ENCODE results near the gene ATAD2B. TPM values are rescaled to one million over a fixed set of nuclear protein-coding genes. Genes with fewer than 3 reads are reported as not detected.

ATAD2B gene
- total RNA-seq, 1 donor from 2014 or later = 24.3 TPM

DNA sequence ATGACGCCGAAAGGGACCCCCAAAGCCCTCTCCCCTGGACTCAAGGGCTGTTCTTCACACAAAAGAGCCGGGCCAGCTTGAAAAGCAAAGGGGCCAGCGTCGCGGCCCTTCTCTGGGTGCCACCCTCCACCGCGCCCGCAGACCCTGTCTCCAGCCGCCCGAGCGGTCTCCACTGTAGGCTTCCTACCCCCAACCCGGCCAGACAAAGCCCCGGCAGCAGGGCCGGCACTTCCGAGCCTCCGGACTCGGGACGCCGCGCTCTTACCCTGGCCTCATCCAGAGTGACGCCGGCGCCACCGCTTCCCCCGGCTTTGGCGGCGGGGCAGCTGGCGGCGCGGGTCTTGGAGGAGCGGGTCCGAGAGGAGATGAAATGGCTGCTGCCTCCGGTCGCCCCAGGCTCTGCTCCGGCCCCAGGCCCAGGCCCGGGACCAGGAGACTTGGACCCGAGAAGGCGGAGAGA lies 603 bp downstream of the ATAD2B start:
- Mint-ChIP-seq H3K27ac (peak overlapping the region; percentile 100), H3K27me3 (peaks cover 2% of the 10 kb centered on the region), H3K9me3 (no peaks in the 10 kb centered on the region), H3K36me3 (ENCODE audit: low read depth) (peaks cover 5% of the 10 kb centered on the region), H3K4me3 (peak overlapping the region; percentile 91), H3K4me1 (peaks cover 28% of the 10 kb centered on the region)
- DNase-seq = no peak
- intact Hi-C loops (cut with micrococcal nuclease) = loop anchor here (1.0 to 5.0 kb wide), 3 partner anchors 34 to 431 kb away; no protein-coding TSS in a partner anchor

DNA sequence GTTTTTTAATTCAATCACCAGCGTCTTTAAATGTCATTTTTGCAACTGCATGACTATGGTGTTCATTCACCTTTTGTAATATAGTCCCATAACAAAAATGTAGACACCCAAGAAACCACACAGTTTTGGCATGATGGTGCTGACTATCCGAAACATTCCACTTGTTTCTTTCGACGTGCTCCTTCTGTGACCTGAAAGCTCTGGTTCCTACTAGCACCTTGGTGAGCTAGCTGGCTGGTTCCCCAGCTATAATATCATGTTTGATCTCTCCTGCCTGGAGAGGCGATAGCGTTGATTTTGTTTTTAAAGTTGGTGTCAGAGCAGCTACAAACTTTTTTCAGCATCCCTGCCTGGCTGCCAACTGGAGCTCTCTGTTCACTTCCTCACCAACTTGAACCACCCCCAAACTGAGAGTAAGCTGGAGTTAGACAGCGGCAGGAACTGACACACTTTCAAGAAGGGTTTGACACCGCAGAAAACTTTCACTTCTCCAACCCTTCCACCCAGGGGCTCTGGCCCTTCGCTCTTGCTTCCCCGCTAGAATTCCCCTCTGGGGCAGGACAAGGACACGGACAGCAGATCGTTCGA lies 1.1 kb downstream of the ATAD2B start:
- Mint-ChIP-seq H3K4me3 (peak overlapping the region; percentile 91), H3K4me1 (peaks cover 28% of the 10 kb centered on the region), H3K27ac (peak overlapping the region; percentile 100), H3K27me3 (peaks cover 2% of the 10 kb centered on the region), H3K36me3 (ENCODE audit: low read depth) (peaks cover 5% of the 10 kb centered on the region), H3K9me3 (no peaks in the 10 kb centered on the region)
- intact Hi-C loops (cut with micrococcal nuclease) = loop anchor here (1.0 to 5.0 kb wide), 3 partner anchors 33 to 432 kb away; no protein-coding TSS in a partner anchor
- peak; percentile 90 for DNase-seq

DNA sequence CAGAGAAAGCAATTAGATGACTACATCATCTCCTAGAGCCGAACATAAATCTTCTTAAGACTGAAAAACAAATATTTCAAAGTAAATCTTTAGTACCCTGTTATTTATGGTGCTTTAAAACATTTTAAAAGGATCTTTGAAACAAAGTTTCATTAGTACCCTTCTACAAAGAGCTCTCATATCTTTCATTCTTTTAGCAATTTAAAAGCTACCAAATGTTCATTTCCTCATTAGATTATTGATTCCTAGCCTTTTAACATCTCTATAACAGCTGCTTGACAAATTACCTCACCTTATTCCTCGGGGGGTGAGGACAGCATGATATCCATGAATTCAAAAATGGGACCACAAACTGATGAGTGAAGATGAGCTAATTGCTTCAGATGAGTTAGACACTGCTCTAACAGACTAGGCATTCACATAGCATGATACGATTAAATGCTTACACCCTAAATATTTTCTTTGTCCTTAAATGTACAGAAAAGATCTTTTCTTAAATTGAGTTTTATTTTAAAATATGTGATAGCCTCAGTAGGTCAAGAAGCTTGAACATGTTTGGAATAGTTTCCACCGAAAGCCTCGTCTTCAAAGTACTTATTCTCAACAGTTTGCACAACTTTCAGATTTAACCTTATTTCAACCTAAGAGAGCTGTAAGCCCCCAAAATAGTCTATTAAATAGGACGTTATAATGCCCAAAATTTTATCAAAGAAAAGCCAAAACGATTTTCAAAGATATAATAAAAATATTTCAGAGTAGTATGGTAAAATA lies 2.1 kb downstream of the ATAD2B start:
- DNase-seq = no peak
- H3K36me3 Mint-ChIP-seq (ENCODE audit: low read depth) = peaks cover 5% of the 10 kb centered on the region
- peaks cover 2% of the 10 kb centered on the region for H3K27me3 Mint-ChIP-seq
- H3K4me3 Mint-ChIP-seq = peak overlapping the region; percentile 91
- intact Hi-C loops (cut with micrococcal nuclease) = loop anchor here (5.0 kb wide), 2 partner anchors 32 to 433 kb away; no protein-coding TSS in a partner anchor
- no peak overlapping the region for H3K27ac Mint-ChIP-seq
- H3K9me3 Mint-ChIP-seq = no peaks in the 10 kb centered on the region
- peaks cover 28% of the 10 kb centered on the region for H3K4me1 Mint-ChIP-seq

DNA sequence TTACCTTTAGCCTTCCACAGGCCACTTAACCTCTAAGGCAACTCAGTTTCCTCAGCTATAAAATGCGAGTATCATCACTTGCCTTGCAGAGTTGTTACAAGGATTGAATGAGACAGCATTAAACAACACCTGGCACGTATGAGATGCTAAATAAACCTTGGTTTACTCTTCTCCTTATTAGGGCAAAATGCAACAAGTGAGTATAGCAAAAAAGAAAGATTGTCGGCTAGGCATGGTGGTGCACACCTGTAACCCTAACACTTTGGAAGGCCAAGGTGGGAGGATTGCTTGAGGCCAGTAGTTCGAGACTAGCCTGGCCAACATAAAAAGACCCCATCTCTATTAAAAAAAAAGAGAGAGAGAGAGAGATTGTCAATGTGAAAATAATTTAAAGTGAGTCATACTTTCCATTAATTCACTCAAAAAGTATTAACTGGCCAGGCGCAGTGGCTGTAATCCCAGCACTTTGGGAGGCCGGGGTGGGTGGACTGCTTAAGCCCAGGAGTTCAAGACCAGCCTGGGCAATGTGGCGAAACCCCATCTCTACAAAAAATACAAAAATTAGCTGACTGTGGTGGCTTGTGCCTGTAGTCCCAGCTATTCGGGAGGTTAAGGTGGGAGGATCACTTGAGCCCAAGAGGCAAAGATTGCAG lies 8.0 kb downstream of the ATAD2B start:
- intact Hi-C loops (cut with micrococcal nuclease) = no loop called here
- H3K9me3 Mint-ChIP-seq = no peaks in the 10 kb centered on the region
- peaks cover 1% of the 10 kb centered on the region for H3K36me3 Mint-ChIP-seq (ENCODE audit: low read depth)
- DNase-seq = no peak
- H3K4me3 Mint-ChIP-seq = no peak overlapping the region
- H3K27ac Mint-ChIP-seq = no peak overlapping the region
- H3K4me1 Mint-ChIP-seq = peaks cover 27% of the 10 kb centered on the region
- H3K27me3 Mint-ChIP-seq = no peaks in the 10 kb centered on the region

DNA sequence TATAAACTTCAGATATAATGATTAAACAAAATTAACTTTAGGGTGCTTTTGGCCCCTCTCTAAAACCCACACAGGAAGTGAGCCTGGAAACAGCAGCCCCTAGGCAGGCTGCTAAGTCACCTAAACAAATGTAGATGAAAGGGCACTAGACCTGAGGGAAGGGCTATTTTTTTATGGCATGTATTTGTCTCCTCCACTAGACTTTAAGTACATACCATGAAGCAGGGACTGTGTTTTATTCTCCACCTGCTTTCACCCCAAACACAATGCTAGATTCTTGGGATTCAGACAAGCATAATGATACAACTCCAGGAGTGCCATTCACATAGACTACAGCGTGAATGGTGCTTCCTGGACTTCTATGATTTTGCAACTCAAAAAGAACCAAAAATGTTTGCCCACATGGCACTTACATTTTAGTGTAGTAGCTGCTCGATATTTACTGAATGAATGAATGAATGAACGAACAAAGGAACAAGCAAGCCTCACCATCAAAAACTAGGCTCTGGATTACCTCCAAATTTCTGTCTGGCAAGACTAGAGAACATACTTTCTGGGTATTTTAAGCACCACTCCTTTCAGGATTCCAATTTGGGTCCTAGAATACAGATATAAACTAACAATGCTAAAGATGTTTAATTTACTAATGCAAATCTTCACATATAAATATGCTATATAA lies 10.1 kb downstream of the ATAD2B start:
- no peak for DNase-seq
- H3K27ac Mint-ChIP-seq = no peak overlapping the region
- peaks cover 3% of the 10 kb centered on the region for H3K36me3 Mint-ChIP-seq (ENCODE audit: low read depth)
- H3K27me3 Mint-ChIP-seq = no peaks in the 10 kb centered on the region
- intact Hi-C loops (cut with micrococcal nuclease) = no loop called here
- H3K9me3 Mint-ChIP-seq = no peaks in the 10 kb centered on the region
- peaks cover 28% of the 10 kb centered on the region for H3K4me1 Mint-ChIP-seq
- no peak overlapping the region for H3K4me3 Mint-ChIP-seq

DNA sequence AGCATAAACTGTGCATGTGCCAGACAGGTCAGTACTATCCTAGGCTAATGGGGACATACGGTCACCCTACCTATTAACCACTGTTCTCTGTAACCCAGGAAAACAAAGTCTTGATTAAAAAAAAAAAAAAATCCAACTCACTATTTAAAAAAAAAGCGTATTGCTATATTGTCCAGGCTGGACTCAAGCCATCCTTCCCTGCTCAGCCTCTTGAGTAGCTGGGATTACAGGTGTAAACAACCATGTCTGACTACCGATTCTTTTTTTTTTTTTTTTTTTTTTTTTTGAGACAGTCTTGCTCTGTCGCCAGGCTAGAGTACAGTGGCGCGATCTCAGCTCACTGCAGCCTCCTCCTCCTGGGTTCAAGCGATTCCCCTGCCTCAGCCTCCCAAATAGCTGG lies 11.6 kb downstream of the ATAD2B start:
- DNase-seq = no peak
- no peak overlapping the region for H3K27ac Mint-ChIP-seq
- H3K4me1 Mint-ChIP-seq = peaks cover 28% of the 10 kb centered on the region
- H3K4me3 Mint-ChIP-seq = no peak overlapping the region
- H3K9me3 Mint-ChIP-seq = no peaks in the 10 kb centered on the region
- H3K27me3 Mint-ChIP-seq = no peaks in the 10 kb centered on the region
- intact Hi-C loops (cut with micrococcal nuclease) = no loop called here
- H3K36me3 Mint-ChIP-seq (ENCODE audit: low read depth) = peaks cover 6% of the 10 kb centered on the region

DNA sequence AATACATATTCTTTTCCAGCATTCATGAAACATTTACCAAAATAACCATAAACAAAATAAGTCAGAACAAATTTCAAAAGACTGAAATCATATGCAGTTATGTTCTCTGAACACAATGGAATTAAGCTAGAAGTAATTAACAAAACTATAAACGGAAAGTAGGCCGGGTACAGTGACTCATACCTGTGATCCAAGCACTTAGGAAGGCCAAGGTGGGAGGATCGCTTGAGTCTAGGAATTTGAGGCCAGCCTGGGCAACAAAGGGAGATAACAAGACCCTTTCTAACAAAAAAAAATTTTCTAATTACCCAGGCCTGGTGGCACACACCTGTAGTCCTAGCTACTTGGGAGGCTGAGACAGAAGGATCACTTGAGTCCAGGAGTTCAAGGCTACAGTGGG lies 14.9 kb downstream of the ATAD2B start:
- Mint-ChIP-seq H3K9me3 (no peaks in the 10 kb centered on the region), H3K27me3 (no peaks in the 10 kb centered on the region), H3K36me3 (ENCODE audit: low read depth) (peaks cover 7% of the 10 kb centered on the region), H3K4me1 (peaks cover 21% of the 10 kb centered on the region), H3K4me3 (no peak overlapping the region), H3K27ac (no peak overlapping the region)
- DNase-seq = no peak
- intact Hi-C loops (cut with micrococcal nuclease) = no loop called here

DNA sequence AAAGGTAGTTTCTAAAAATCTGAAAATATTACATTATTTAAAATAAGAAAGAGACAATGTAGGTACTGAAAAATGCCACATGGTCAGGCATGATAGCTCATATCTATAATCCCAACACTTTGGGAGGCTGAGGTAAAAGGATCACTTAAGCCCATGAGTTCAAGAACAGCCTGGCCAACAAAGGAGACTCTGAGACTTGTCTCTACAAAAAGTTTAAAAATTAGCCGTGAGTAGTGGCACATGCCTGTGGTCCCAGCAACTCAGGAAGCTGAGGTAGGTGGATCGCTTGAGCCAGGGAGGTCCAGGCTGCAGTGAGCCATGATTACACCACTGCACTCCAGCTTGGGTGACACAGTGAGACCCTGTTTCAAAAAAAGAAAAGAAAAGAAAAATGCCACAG lies 21.8 kb downstream of the ATAD2B start:
- H3K36me3 Mint-ChIP-seq (ENCODE audit: low read depth) = peaks cover 1% of the 10 kb centered on the region
- H3K4me1 Mint-ChIP-seq = no peaks in the 10 kb centered on the region
- intact Hi-C loops (cut with micrococcal nuclease) = no loop called here
- no peak for DNase-seq
- no peaks in the 10 kb centered on the region for H3K9me3 Mint-ChIP-seq
- no peak overlapping the region for H3K27ac Mint-ChIP-seq
- H3K27me3 Mint-ChIP-seq = no peaks in the 10 kb centered on the region
- no peak overlapping the region for H3K4me3 Mint-ChIP-seq

DNA sequence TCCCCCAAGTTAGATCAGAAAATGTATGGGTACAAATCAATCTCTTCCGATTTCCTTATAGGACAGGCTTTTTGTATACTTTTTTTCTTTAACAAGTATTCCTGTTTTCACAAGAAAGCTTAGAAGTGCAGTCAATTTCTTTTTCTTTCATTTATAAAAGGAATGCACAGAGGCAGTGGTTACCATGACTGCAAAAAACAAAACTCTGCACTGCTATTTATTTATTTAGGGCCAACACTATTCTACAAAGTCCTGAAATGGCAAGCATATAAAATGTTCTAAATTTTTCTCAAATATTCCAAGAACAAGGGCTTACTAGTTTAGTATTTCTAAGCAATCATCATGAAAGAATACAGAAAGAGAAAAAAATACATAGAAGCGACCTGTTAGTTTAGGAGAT lies 22.2 kb downstream of the ATAD2B start:
- Mint-ChIP-seq H3K4me3 (no peak overlapping the region), H3K27ac (no peak overlapping the region), H3K36me3 (ENCODE audit: low read depth) (peaks cover 1% of the 10 kb centered on the region), H3K27me3 (no peaks in the 10 kb centered on the region), H3K9me3 (no peaks in the 10 kb centered on the region), H3K4me1 (no peaks in the 10 kb centered on the region)
- no peak for DNase-seq
- intact Hi-C loops (cut with micrococcal nuclease) = no loop called here

DNA sequence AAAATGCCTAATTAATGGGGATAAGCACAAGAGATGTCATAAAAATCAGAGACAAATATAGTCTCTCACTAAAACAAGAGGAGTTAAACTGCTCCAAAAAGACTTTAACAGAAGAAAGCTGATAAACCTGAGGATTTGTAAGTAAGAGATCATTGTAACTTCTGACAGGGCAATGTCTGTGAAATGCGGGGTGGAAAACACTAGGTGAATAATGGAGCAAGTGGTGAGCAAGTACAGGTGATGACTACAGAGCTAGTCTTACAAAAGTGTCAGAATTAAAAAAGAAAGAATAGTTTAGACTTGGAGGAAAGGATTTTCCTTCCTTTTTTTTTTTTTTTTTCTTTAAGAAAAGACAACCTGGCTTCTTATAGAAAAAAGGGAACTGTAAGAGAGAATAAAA lies 22.7 kb downstream of the ATAD2B start:
- no peaks in the 10 kb centered on the region for H3K9me3 Mint-ChIP-seq
- H3K36me3 Mint-ChIP-seq (ENCODE audit: low read depth) = no peaks in the 10 kb centered on the region
- no peak overlapping the region for H3K4me3 Mint-ChIP-seq
- H3K27me3 Mint-ChIP-seq = no peaks in the 10 kb centered on the region
- intact Hi-C loops (cut with micrococcal nuclease) = no loop called here
- H3K27ac Mint-ChIP-seq = no peak overlapping the region
- H3K4me1 Mint-ChIP-seq = no peaks in the 10 kb centered on the region
- no peak for DNase-seq

DNA sequence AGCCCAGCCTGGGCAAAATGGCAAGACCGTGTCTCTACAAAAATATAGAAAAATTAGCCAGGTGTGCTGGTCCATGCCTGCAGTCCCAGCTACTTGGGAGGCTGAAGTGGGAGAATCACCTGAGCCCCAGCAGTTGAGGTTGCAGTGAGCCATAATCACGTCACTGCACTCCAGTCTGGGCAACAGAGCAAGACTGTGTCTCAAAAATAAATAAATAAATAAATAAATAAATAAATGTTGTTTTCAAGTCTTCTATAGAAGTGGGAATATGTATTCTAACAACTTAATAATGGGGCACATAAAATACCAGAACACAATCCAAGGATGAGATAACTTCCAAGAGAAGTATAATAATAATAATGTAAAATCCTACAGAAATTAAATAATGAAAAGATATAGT lies 23.9 kb downstream of the ATAD2B start:
- intact Hi-C loops (cut with micrococcal nuclease) = no loop called here
- H3K4me3 Mint-ChIP-seq = no peak overlapping the region
- no peaks in the 10 kb centered on the region for H3K4me1 Mint-ChIP-seq
- no peaks in the 10 kb centered on the region for H3K36me3 Mint-ChIP-seq (ENCODE audit: low read depth)
- no peaks in the 10 kb centered on the region for H3K9me3 Mint-ChIP-seq
- DNase-seq = no peak
- H3K27me3 Mint-ChIP-seq = no peaks in the 10 kb centered on the region
- H3K27ac Mint-ChIP-seq = no peak overlapping the region

DNA sequence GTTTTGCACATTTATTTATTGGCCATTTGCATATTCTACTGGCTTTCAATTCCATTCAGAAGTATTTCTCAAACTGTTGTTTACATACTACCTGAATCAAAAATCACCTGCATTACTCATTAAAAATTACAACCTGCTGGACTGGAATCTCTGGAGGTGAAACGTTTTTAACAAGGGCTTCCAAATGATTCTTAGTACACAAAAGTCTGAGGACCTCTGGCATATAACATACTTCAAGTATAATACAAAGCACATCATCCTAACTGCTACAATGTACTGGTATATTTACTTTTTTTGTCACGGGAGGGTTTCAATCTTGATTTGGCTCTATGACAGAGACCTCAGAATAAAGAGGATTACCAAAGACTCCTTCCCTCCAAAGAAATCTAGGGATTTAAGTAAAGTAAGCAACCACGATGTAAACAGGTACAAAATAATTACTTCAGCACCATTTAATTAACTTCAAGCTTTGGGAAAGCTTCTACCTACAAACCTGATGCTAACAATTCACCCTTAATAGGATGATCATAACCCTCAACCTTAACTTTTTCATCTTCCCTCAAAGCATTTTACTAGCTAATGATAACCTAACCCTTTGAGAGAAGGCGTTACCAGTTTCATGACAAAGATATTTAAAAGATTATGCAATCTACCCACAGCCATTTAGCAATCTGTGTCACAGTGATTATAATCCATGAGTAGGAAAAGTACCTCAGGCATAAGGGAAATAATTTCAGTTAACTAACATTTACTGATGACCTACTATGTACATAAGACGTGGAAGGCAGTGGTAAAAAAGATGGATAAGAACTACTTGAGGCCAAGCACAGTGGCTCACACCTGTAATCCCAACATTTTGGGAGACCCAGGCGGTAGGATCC lies 24.7 kb downstream of the ATAD2B start:
- no peaks in the 10 kb centered on the region for H3K27me3 Mint-ChIP-seq
- intact Hi-C loops (cut with micrococcal nuclease) = no loop called here
- H3K9me3 Mint-ChIP-seq = no peaks in the 10 kb centered on the region
- no peaks in the 10 kb centered on the region for H3K4me1 Mint-ChIP-seq
- DNase-seq = no peak
- no peaks in the 10 kb centered on the region for H3K36me3 Mint-ChIP-seq (ENCODE audit: low read depth)
- no peak overlapping the region for H3K4me3 Mint-ChIP-seq
- H3K27ac Mint-ChIP-seq = no peak overlapping the region
